IMR-90 (cell line): ENCODE data around the gene CFAP52.

ENCODE experiments used
- BHLHE40 ChIP-seq: fragments of 150-350 bp; IDR thresholded peaks from 2 replicates; pipeline ENCODE4 v1.6.1; 2016; ENCODE audit warnings: mild to moderate bottlenecking, low read depth, low read length
- CEBPB ChIP-seq: IDR thresholded peaks from 2 replicates; pipeline ENCODE4 v1.6.1; 2012; ENCODE audit warnings: low read depth, low read length, improper control_type of control experiment
- CHD1 ChIP-seq: IDR thresholded peaks from 2 replicates; pipeline ENCODE4 v1.6.1; 2012; ENCODE audit warnings: low read depth, low read length, improper control_type of control experiment
- CTCF ChIP-seq: conservative IDR thresholded peaks from 2 replicates; pipeline ENCODE4 v1.5.1; 2012; ENCODE audit warnings: mild to moderate bottlenecking, low read depth, low read length, improper control_type of control experiment
- MXI1 ChIP-seq: IDR thresholded peaks from 2 replicates; pipeline ENCODE4 v1.6.1; 2012; ENCODE audit warnings: low read depth, mild to moderate bottlenecking, low read length, moderate library complexity, borderline replicate concordance
- POLR2A ChIP-seq: IDR thresholded peaks from 2 replicates; pipeline ENCODE4 v1.6.1; 2012; ENCODE audit warnings: mild to moderate bottlenecking, low read depth, low read length
- RCOR1 ChIP-seq: IDR thresholded peaks from 2 replicates; pipeline ENCODE4 v1.6.1; 2012; ENCODE audit warnings: mild to moderate bottlenecking, low read length, improper control_type of control experiment; ENCODE audit not compliant: insufficient replicate concordance
- RFX5 ChIP-seq: IDR thresholded peaks from 2 replicates; pipeline ENCODE4 v1.8.0; 2012; ENCODE audit warnings: low read depth, mild to moderate bottlenecking, low read length, moderate library complexity

- TF ChIP-seq CTCF, result no peak
- TF ChIP-seq POLR2A, result no peak
- no peak for TF ChIP-seq CHD1
- no peak for TF ChIP-seq MXI1
- TF ChIP-seq RCOR1, result no peak
- TF ChIP-seq RFX5, result no peak
- no peak for TF ChIP-seq CEBPB
- no peak for TF ChIP-seq BHLHE40
Measured at GRCh38 chr17:9636501-9636900, 60.1 kb downstream of the CFAP52 start.
